Fibroblast of lung (primary cell): ENCODE results near the gene LFNG. TPM values are rescaled to one million over a fixed set of nuclear protein-coding genes. Genes with fewer than 3 reads are reported as not detected.
A peak's percentile ranks its signal among the peaks of the same experiment; 100 is the strongest.

Experiments used
- DNase-seq, 2 donors: peaks; one replicate each; pipeline versions ENCODE4 v3.0.0 to v3.0.0-alpha.2; 2010; ENCODE audit warnings: low read depth in 2 of 2
- H2AFZ ChIP-seq: 2 replicates; pipeline ENCODE4 v1.5.1; 2012; ENCODE audit warnings: low read length, control low read depth, inconsistent platforms
- H3K27ac ChIP-seq: 2 replicates; pipeline ENCODE4 v1.5.1; 2011; ENCODE audit warnings: low read length, control low read depth; ENCODE audit not compliant: insufficient read depth
- H3K27me3 ChIP-seq: 2 replicates; pipeline ENCODE4 v1.5.1; 2011; ENCODE audit warnings: mild to moderate bottlenecking, low read length; ENCODE audit not compliant: control insufficient read depth, insufficient read depth
- H3K36me3 ChIP-seq: 2 replicates; pipeline ENCODE4 v1.5.1; 2011; ENCODE audit warnings: low read length; ENCODE audit not compliant: control insufficient read depth, insufficient read depth
- H3K4me1 ChIP-seq: 2 replicates; pipeline ENCODE4 v1.5.1; 2011; ENCODE audit warnings: low read length; ENCODE audit not compliant: control insufficient read depth, insufficient read depth; ENCODE audit errors: extremely low read depth
- H3K4me2 ChIP-seq: 2 replicates; pipeline ENCODE4 v1.5.1; 2011; ENCODE audit warnings: low read length, control low read depth; ENCODE audit not compliant: insufficient read depth; ENCODE audit errors: extremely low read depth
- H3K4me3 ChIP-seq, 4 experiments: fragments of 200-600 bp in 1 of 4; sonication (generic) in 1 of 4; replicated peaks in 1 of 4; 2 replicates each; pipeline ENCODE4 v1.5.1; 2011 to 2016; ENCODE audit warnings: low read length in 4 of 4, low read depth in 3 of 4, mild to moderate bottlenecking in 3 of 4, control low read depth in 2 of 4, inconsistent platforms in 1 of 4, mixed read lengths in 1 of 4; ENCODE audit not compliant: insufficient read depth in 1 of 4; ENCODE audit errors: control extremely low read depth in 1 of 4
- H3K79me2 ChIP-seq: 2 replicates; pipeline ENCODE4 v1.5.1; 2012; ENCODE audit warnings: mild to moderate bottlenecking, low read length, inconsistent platforms; ENCODE audit not compliant: control insufficient read depth, insufficient read depth
- H3K9ac ChIP-seq: 2 replicates; pipeline ENCODE4 v1.5.1; 2011; ENCODE audit warnings: mild to moderate bottlenecking, low read length, control low read depth; ENCODE audit not compliant: insufficient read depth
- H3K9me3 ChIP-seq: 2 replicates; pipeline ENCODE4 v1.5.1; 2012; ENCODE audit warnings: low read depth, low read length; ENCODE audit not compliant: control insufficient read depth, insufficient read depth
- H4K20me1 ChIP-seq: 2 replicates; pipeline ENCODE4 v1.5.1; 2011; ENCODE audit warnings: low read length; ENCODE audit not compliant: control insufficient read depth, insufficient read depth; ENCODE audit errors: extremely low read depth
- EZH2 ChIP-seq: IDR thresholded peaks from 2 replicates; pipeline ENCODE4 v1.5.1; 2012; ENCODE audit warnings: low read length, control low read depth, mild to moderate bottlenecking; ENCODE audit errors: missing control alignments
- polyA plus RNA-seq, 2 donors: library from polyadenylated mRNA; depleted of rRNA in 1 of 2; stranded (reverse) in 1 of 2; unstranded in 1 of 2; fragments of >200 nt; gene quantifications; 2 replicates each; pipeline ENCODE4 v1.2.1, GENCODE V29; 2011 to 2012; ENCODE audit warnings: missing spikeins in 1 of 2
- total RNA-seq: library from RNA; depleted of rRNA; stranded (reverse); fragments of >200 nt; gene quantifications from 2 replicates; pipeline ENCODE4 v1.2.1, GENCODE V29; 2014
- TF ChIP-seq, protein P1 (sequence below), 2 donors: IDR thresholded peaks in 1 of 2; conservative IDR thresholded peaks in 1 of 2; 1 replicate in 1 of 2; 2 replicates in 1 of 2; pipeline ENCODE4 v1.5.1; 2011 to 2012; ENCODE audit warnings: low read length in 2 of 2, control low read depth in 1 of 2, inconsistent platforms in 1 of 2, low read depth in 1 of 2, mild to moderate bottlenecking in 1 of 2

LFNG gene
- total and polyA plus RNA-seq, 2 donors (not counting 1 experiment from before 2014, with no cell fraction given): 0.33 to 3.5 TPM

DNA sequence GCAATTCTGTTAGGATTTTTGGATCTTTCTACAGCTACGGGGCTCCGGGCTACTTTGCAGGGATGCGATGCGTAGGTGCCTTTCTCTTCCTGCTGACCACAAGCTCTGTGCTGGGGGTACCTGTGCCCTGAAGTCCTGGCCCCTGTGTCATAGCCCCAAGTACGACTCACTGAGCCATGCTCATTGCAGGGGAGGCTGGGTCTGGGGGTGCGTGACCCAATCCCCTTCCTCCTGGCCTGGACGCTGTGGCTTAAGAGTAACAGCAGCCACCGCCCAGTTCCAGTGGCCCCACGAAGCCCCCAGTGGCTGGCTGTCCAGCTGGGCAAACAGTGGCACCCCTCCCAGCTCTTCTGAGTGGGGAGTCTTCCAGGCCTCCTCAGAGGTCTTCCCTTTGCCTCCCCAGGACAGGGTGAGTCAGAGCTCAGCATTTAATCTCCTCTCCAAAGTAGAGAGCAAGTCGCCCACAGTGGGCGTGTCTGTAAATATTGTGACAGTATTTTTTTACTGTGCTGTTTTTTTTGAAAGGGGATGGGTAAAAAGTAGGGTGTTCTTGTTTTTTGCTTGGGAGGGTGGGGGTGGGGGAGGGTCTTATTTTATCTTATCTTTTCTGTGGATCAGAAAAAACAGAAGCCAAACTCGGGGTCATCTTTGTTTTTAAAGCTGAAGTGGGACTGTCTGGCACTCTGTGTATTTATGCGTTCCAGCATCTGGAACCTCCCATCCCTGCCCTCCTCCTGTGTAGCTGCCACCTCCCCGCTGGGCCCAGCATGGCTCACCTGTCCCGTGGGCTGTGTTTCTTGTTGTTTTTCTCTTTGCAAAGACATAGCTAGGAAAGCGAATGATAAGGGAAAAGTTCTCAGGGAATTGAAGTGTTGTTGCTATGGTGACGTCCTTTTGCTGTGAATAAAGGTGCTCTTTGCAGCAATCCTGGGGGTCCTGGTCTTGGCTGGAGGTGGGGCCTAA, 8.2 kb downstream of the LFNG start:
- no peak overlapping the region for H3K4me2 ChIP-seq
- H3K9ac ChIP-seq: no peak overlapping the region
- H3K9me3 ChIP-seq: no peaks in the 10 kb centered on the region
- no peak overlapping the region for H3K27ac ChIP-seq
- no peak overlapping the region for H3K4me3 ChIP-seq
- H3K36me3 ChIP-seq: no peaks in the 10 kb centered on the region
- H3K79me2 ChIP-seq: no peaks in the 10 kb centered on the region
- DNase-seq: peak; percentile 56 to 82
- no peaks in the 10 kb centered on the region for H4K20me1 ChIP-seq
- TF ChIP-seq, protein P1, sequence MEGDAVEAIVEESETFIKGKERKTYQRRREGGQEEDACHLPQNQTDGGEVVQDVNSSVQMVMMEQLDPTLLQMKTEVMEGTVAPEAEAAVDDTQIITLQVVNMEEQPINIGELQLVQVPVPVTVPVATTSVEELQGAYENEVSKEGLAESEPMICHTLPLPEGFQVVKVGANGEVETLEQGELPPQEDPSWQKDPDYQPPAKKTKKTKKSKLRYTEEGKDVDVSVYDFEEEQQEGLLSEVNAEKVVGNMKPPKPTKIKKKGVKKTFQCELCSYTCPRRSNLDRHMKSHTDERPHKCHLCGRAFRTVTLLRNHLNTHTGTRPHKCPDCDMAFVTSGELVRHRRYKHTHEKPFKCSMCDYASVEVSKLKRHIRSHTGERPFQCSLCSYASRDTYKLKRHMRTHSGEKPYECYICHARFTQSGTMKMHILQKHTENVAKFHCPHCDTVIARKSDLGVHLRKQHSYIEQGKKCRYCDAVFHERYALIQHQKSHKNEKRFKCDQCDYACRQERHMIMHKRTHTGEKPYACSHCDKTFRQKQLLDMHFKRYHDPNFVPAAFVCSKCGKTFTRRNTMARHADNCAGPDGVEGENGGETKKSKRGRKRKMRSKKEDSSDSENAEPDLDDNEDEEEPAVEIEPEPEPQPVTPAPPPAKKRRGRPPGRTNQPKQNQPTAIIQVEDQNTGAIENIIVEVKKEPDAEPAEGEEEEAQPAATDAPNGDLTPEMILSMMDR (conservative IDR thresholded peaks at IDR 0.05 in 1 of 2, IDR thresholded peaks at IDR 0.05 in 1 of 2; ENCODE audit: low read depth in 1 of 2, low read length in 2 of 2): no peak
- H3K4me1 ChIP-seq: peaks cover 25% of the 10 kb centered on the region
- H2AFZ ChIP-seq: no peak overlapping the region
- no peaks in the 10 kb centered on the region for H3K27me3 ChIP-seq

DNA sequence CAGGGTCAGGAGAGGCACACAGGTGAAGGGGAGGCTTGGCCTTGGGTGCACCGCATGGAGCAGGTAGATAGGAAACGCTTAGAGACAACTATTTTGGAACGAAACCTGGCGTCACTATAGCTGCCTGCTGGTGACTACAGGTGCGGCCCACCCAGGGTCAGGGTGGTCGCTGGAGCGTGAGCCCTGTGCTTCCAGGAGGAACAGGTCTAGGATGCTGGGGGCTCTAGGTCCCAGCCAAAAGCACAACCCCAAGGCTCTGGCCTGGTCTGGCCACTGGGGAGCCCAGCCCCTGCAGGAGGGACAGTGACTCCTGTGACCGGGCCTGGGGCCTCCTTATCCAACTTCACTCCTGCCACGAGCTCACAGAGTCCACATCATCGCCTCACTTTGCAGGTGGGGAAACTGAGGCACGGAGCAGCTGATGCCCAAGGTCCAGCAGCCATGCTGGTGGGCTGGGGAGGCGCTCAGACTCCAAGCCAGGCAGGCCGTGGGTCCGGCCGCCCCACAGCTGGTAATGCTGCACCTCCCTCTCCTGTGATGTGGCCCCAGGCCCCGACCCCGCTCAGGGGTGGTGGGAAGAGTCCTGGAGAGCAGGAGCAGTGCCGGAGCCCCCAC, 9.0 kb downstream of the LFNG start:
- H2AFZ ChIP-seq: no peak overlapping the region
- H3K4me3 ChIP-seq: no peak overlapping the region
- H3K4me1 ChIP-seq: peaks cover 25% of the 10 kb centered on the region
- H3K4me2 ChIP-seq: no peak overlapping the region
- DNase-seq: no peak
- H4K20me1 ChIP-seq: no peaks in the 10 kb centered on the region
- TF ChIP-seq, protein P1 (conservative IDR thresholded peaks at IDR 0.05 in 1 of 2, IDR thresholded peaks at IDR 0.05 in 1 of 2; ENCODE audit: low read depth in 1 of 2, low read length in 2 of 2): no peak
- no peak for TF ChIP-seq EZH2
- H3K9me3 ChIP-seq: no peaks in the 10 kb centered on the region
- no peak overlapping the region for H3K27ac ChIP-seq
- no peaks in the 10 kb centered on the region for H3K36me3 ChIP-seq
- H3K79me2 ChIP-seq: no peaks in the 10 kb centered on the region
- H3K27me3 ChIP-seq: no peaks in the 10 kb centered on the region
- no peak overlapping the region for H3K9ac ChIP-seq
